ENCODE results near the gene KIN. TPM values are rescaled to one million over a fixed set of nuclear protein-coding genes. Genes with fewer than 3 reads are reported as not detected.

Gene KIN
- total and polyA plus RNA-seq, 8 donors = 2.7 to 8.8 (median 4.6) TPM

- 84 to 94% methylated on average over 4 of the region's 4 CpGs for WGBS, 2 donors
- ATAC-seq = no peak
- Histone ChIP-seq H3K4me3 (no peak overlapping the region), H3K4me1 (peaks cover 0 to 9% (median 0%) of the 10 kb centered on the region in 3 donors), H3K27ac (no peak overlapping the region), H3K27me3 (no peaks in the 10 kb centered on the region), H3K9me3 (no peaks in the 10 kb centered on the region), H3K36me3 (no peaks in the 10 kb centered on the region)
- no peak for DNase-seq
- no peak for TF ChIP-seq CTCF (IDR thresholded peaks at IDR 0.05)
- intact Hi-C loops (cut with DNase I) = no loop called here
- no peak for FAIRE-seq
These were observed 79.0 kb downstream of the KIN start for GRCh38 chr10:7708832-7709231.

GRCh38 chr10:7707858-7708622 lies 79.8 kb downstream of the KIN start:
- Histone ChIP-seq H3K27me3 (no peaks in the 10 kb centered on the region), H3K27ac (peak overlapping the region in 2 of 4 donors; percentile 14 to 32), H3K36me3 (no peaks in the 10 kb centered on the region), H3K9me3 (no peaks in the 10 kb centered on the region), H3K4me1 (peaks cover 0 to 9% (median 0%) of the 10 kb centered on the region in 3 donors), H3K4me3 (no peak overlapping the region)
- 60 to 71% methylated on average over 5 of the region's 5 CpGs for WGBS, 2 donors
- no peak for ATAC-seq
- intact Hi-C loops (cut with DNase I) = no loop called here
- DNase-seq = no peak
- no peak for FAIRE-seq
- no peak for TF ChIP-seq CTCF (IDR thresholded peaks at IDR 0.05)

- Histone ChIP-seq H3K4me1 (peaks cover 0 to 9% (median 0%) of the 10 kb centered on the region in 3 donors), H3K9me3 (no peaks in the 10 kb centered on the region), H3K27me3 (no peaks in the 10 kb centered on the region), H3K4me3 (no peak overlapping the region), H3K36me3 (no peaks in the 10 kb centered on the region), H3K27ac (peak overlapping the region in 2 of 4 donors; percentile 14 to 32)
- no peak for TF ChIP-seq CTCF (IDR thresholded peaks at IDR 0.05)
- no peak for FAIRE-seq
- intact Hi-C loops (cut with DNase I) = no loop called here
- 9 to 18% methylated on average over 4 of the region's 4 CpGs for WGBS, 2 donors
- peak; percentile 45 to 83 (median 62) for ATAC-seq
- DNase-seq = no peak
These were observed 80.7 kb downstream of the KIN start for GRCh38 chr10:7707102-7707501.

GRCh38 chr10:7706534-7707073 lies 81.2 kb downstream of the KIN start:
- ATAC-seq = peak in 3 of 4 donors; percentile 21 to 46 (median 39)
- peak overlapping the region in 1 of 4 donors; percentile 31 for H3K27ac ChIP-seq
- no peaks in the 10 kb centered on the region for H3K9me3 ChIP-seq
- 37 to 49% methylated on average over 4 of the region's 4 CpGs for WGBS, 2 donors
- no peak for DNase-seq
- no peaks in the 10 kb centered on the region for H3K27me3 ChIP-seq
- H3K4me1 ChIP-seq = peaks cover 0 to 9% (median 0%) of the 10 kb centered on the region in 3 donors
- no peak overlapping the region for H3K4me3 ChIP-seq
- no peak for TF ChIP-seq CTCF (IDR thresholded peaks at IDR 0.05)
- FAIRE-seq = no peak
- intact Hi-C loops (cut with DNase I) = no loop called here
- no peaks in the 10 kb centered on the region for H3K36me3 ChIP-seq

GRCh38 chr10:7705341-7705740 lies 82.5 kb downstream of the KIN start:
- H3K27ac ChIP-seq = no peak overlapping the region
- H3K27me3 ChIP-seq = no peaks in the 10 kb centered on the region
- H3K4me1 ChIP-seq = peaks cover 0 to 9% (median 0%) of the 10 kb centered on the region in 3 donors
- H3K4me3 ChIP-seq = no peak overlapping the region
- DNase-seq (no peak), FAIRE-seq (no peak), ATAC-seq (no peak)
- intact Hi-C loops (cut with DNase I) = no loop called here
- 69 to 74% methylated on average over 3 of the region's 3 CpGs for WGBS, 2 donors
- TF ChIP-seq CTCF (IDR thresholded peaks at IDR 0.05) = no peak
- no peaks in the 10 kb centered on the region for H3K36me3 ChIP-seq
- no peaks in the 10 kb centered on the region for H3K9me3 ChIP-seq

All from pancreas (tissue), 10 donors.